Adrenal gland (tissue), 12 donors: ENCODE results near the gene SEMA5A. TPM values are rescaled to one million over a fixed set of nuclear protein-coding genes. Genes with fewer than 3 reads are reported as not detected.
A peak's percentile ranks its signal among the peaks of the same experiment; 100 is the strongest.

Experiments
- DNase-seq, 7 donors: peaks; one replicate each; pipeline ENCODE4 v3.0.0-alpha.2; 2019 to 2020
- H3K27ac ChIP-seq, 5 donors: fragments of 200-600 bp; sonication (generic) in 4 of 5; 1 replicate in 3 of 5; 2 replicates in 2 of 5; pipeline versions ENCODE4 v1.5.1 to v1.8.0; 2016 to 2020; ENCODE audit warnings: mild to moderate bottlenecking in 1 of 5
- H3K27me3 ChIP-seq: fragments of 200-600 bp; 2 replicates; pipeline ENCODE4 v1.8.0; 2021
- H3K36me3 ChIP-seq, 2 donors: fragments of 200-600 bp; replicated peaks in 1 of 2; 1 replicate in 1 of 2; 2 replicates in 1 of 2; pipeline versions ENCODE4 v1.5.1 to v1.8.0; 2018 to 2022
- H3K4me1 ChIP-seq, 2 donors: fragments of 200-600 bp; replicated peaks in 1 of 2; 1 replicate in 1 of 2; 2 replicates in 1 of 2; pipeline versions ENCODE4 v1.5.1 to v1.8.0; 2018 to 2021
- H3K4me3 ChIP-seq, 4 donors: fragments of 200-600 bp; sonication (generic) in 3 of 4; one replicate each; pipeline ENCODE4 v1.5.1; 2016 to 2018
- H3K9me3 ChIP-seq, 3 donors: fragments of 200-600 bp; sonication (generic) in 1 of 3; replicated peaks in 1 of 3; 1 replicate in 2 of 3; 2 replicates in 1 of 3; pipeline versions ENCODE4 v1.5.1 to v1.8.0; 2016 to 2021
- CTCF ChIP-seq, 6 experiments: fragments of 450-650 bp in 4 of 6; fragments of 200-600 bp in 2 of 6; sonication (generic) in 1 of 6; IDR thresholded peaks; 1 replicate in 5 of 6; 2 replicates in 1 of 6; pipeline versions ENCODE4 v1.5.1 to v1.8.0; 2016 to 2021; ENCODE audit warnings: antibody characterized with exemption in 6 of 6, mild to moderate bottlenecking in 2 of 6, moderate library complexity in 1 of 6
- POLR2A ChIP-seq, 2 donors: fragments of 450-650 bp; IDR thresholded peaks; one replicate each; pipeline ENCODE4 v1.6.1; 2017; ENCODE audit warnings: antibody characterized with exemption in 2 of 2, mild to moderate bottlenecking in 2 of 2, moderate library complexity in 1 of 2
- WGBS, 4 donors: extraction: QIAGEN DNeasy Blood & Tissue Kit in 2 of 4; methylation state at CpG; one replicate each; pipeline versions ENCODE4 v1.1.5 to v1.1.7; 2013 to 2017; 5-methylcytosine and 5-hydroxymethylcytosine counted together
- intact Hi-C, 2 donors: fragments of 100-400 bp; cut with DNase I; formaldehyde crosslinking; loops; one replicate each; pipeline versions ENCODE4 v1.14.1 to v1.15.0; 2022 to 2023
- polyA plus RNA-seq, 3 donors: library from polyadenylated mRNA; stranded (reverse); fragments of 200-250 nt in 2 of 3; fragments of 350-450 nt in 1 of 3; fragmentation: Illumina TruSeq in 1 of 3; extraction: RNeasy Lipid Tissue Mini Kit (QIAGEN cat#74804) in 1 of 3; gene quantifications; one replicate each; pipeline ENCODE4 v1.2.3, GENCODE V29; 2013 to 2014
- total RNA-seq, 9 donors: library from RNA; depleted of rRNA in 4 of 9; stranded (reverse); fragments of >200 nt in 4 of 9; fragments of 120-200 nt in 1 of 9; fragmentation: NEBNext Ultra II Directional in 1 of 9; extraction: Animal tissue kit (Norgen Biotek cat#: 25700) in 1 of 9; gene quantifications; one replicate each; pipeline versions ENCODE4 v1.1.0 to v1.2.4, GENCODE V29; 2013 to 2023
- donor health status: healthy with polysubstance abuse.
- donor health status: Bipolar disorder and iron deficiency.
- donor health status: DM: yes; HTN: yes; CAD: no.
- donor health status: DM: no; HTN: no; CAD: no.
- donor health status: DM: no; HTN: no; CAD: no.
- donor health status: DM: yes; HTN: yes; CAD: no.

Gene SEMA5A
- total and polyA plus RNA-seq, 12 donors: 0.40 to 6.0 (median 2.6) TPM

GRCh38 chr5:9066349-9066748 lies 479.5 kb downstream of the SEMA5A start:
- no peaks in the 10 kb centered on the region for H3K27me3 ChIP-seq
- intact Hi-C loops: no loop called here
- H3K4me3 ChIP-seq: no peak overlapping the region
- no peaks in the 10 kb centered on the region for H3K9me3 ChIP-seq
- 82 to 85% (median 84%) methylated on average over 16 to 17 of the region's 17 CpGs for WGBS, 4 donors
- no peak for TF ChIP-seq CTCF (IDR thresholded peaks at IDR 0.05)
- no peak for TF ChIP-seq POLR2A (IDR thresholded peaks at IDR 0.05)
- H3K27ac ChIP-seq: no peak overlapping the region
- DNase-seq: no peak
- H3K4me1 ChIP-seq: no peaks in the 10 kb centered on the region
- no peaks in the 10 kb centered on the region for H3K36me3 ChIP-seq

- DNase-seq: no peak
- intact Hi-C loops: no loop called here
- 50 to 77% (median 64%) methylated on average over 3 of the region's 3 CpGs for WGBS, 4 donors
- Histone ChIP-seq H3K27ac (no peak overlapping the region), H3K27me3 (no peaks in the 10 kb centered on the region), H3K9me3 (no peaks in the 10 kb centered on the region), H3K36me3 (no peaks in the 10 kb centered on the region), H3K4me3 (no peak overlapping the region), H3K4me1 (no peaks in the 10 kb centered on the region)
- TF ChIP-seq POLR2A (IDR thresholded peaks at IDR 0.05): no peak
- TF ChIP-seq CTCF (IDR thresholded peaks at IDR 0.05): no peak
Observed at GRCh38 chr5:9063615-9064245, 482.1 kb downstream of the SEMA5A start.

- H3K27me3 ChIP-seq: no peaks in the 10 kb centered on the region
- TF ChIP-seq CTCF (IDR thresholded peaks at IDR 0.05) (no peak), POLR2A (IDR thresholded peaks at IDR 0.05) (no peak)
- H3K9me3 ChIP-seq: no peaks in the 10 kb centered on the region
- H3K4me3 ChIP-seq: no peak overlapping the region
- 85 to 92% (median 90%) methylated on average over 11 of the region's 11 CpGs for WGBS, 4 donors
- no peaks in the 10 kb centered on the region for H3K4me1 ChIP-seq
- intact Hi-C loops: no loop called here
- H3K27ac ChIP-seq: no peak overlapping the region
- no peaks in the 10 kb centered on the region for H3K36me3 ChIP-seq
- no peak for DNase-seq
Observed at GRCh38 chr5:9062873-9063272, 483.0 kb downstream of the SEMA5A start.

GRCh38 chr5:9059920-9060691 lies 485.8 kb downstream of the SEMA5A start:
- peak overlapping the region in 1 of 5 donors; percentile 22 for H3K27ac ChIP-seq
- 37 to 43% (median 39%) methylated on average over 4 to 5 of the region's 5 CpGs for WGBS, 4 donors
- H3K36me3 ChIP-seq: no peaks in the 10 kb centered on the region
- H3K4me3 ChIP-seq: no peak overlapping the region
- DNase-seq: peak in 6 of 7 donors; percentile 23 to 54 (median 34)
- TF ChIP-seq POLR2A (IDR thresholded peaks at IDR 0.05) (no peak), CTCF (IDR thresholded peaks at IDR 0.05) (no peak)
- H3K9me3 ChIP-seq: no peaks in the 10 kb centered on the region
- no peaks in the 10 kb centered on the region for H3K27me3 ChIP-seq
- intact Hi-C loops: no loop called here
- H3K4me1 ChIP-seq: no peaks in the 10 kb centered on the region
